ENCODE data around the gene TGFBR1. TPM values are rescaled to one million over a fixed set of nuclear protein-coding genes. Genes with fewer than 3 reads are reported as not detected.

Gene TGFBR1
- total and polyA plus RNA-seq, 2 experiments from 2014 or later: 41.7 to 79.4 TPM

GRCh38 chr9:99146574-99146973, 41.7 kb downstream of the TGFBR1 start:
- Histone ChIP-seq H2AFZ (no peak overlapping the region), H3K9me2 (replicated peaks; ENCODE audit: insufficient read depth) (no peaks in the 10 kb centered on the region), H3K4me3 (no peak overlapping the region), H3K27me3 (no peaks in the 10 kb centered on the region), H4K20me1 (ENCODE audit: insufficient read depth, poor library complexity, severe bottlenecking) (no peaks in the 10 kb centered on the region), H3K27ac (no peak overlapping the region), H3K79me2 (no peaks in the 10 kb centered on the region), H3K4me2 (no peak overlapping the region), H3K9me3 (ENCODE audit: low read depth) (no peaks in the 10 kb centered on the region), H3K36me3 (replicated peaks; ENCODE audit: insufficient read depth, low read depth) (no peaks in the 10 kb centered on the region), H3K4me1 (ENCODE audit: insufficient read depth) (no peaks in the 10 kb centered on the region)
- WGBS (ENCODE audit: low lambda C conversion rate, missing lambda C conversion rate): 100% methylated on average over 4 of the region's 4 CpGs
- no peak for DNase-seq (ENCODE audit: low spot score)
- TF ChIP-seq EZH2 (IDR thresholded peaks at IDR 0.05; ENCODE audit: borderline replicate concordance): no peak
- no peak for TF ChIP-seq EZH2phosphoT487 (IDR thresholded peaks at IDR 0.05; ENCODE audit: low read depth, severe bottlenecking, unreplicated experiment)
- no peak for TF ChIP-seq CTCF (IDR thresholded peaks at IDR 0.05; ENCODE audit: poor library complexity)

- TF ChIP-seq EZH2phosphoT487 (IDR thresholded peaks at IDR 0.05; ENCODE audit: low read depth, severe bottlenecking, unreplicated experiment) (no peak), EZH2 (IDR thresholded peaks at IDR 0.05; ENCODE audit: borderline replicate concordance) (no peak)
- Histone ChIP-seq H3K36me3 (replicated peaks; ENCODE audit: insufficient read depth, low read depth) (no peaks in the 10 kb centered on the region), H4K20me1 (ENCODE audit: insufficient read depth, poor library complexity, severe bottlenecking) (no peaks in the 10 kb centered on the region), H3K27me3 (no peaks in the 10 kb centered on the region), H2AFZ (no peak overlapping the region), H3K4me1 (ENCODE audit: insufficient read depth) (no peaks in the 10 kb centered on the region), H3K27ac (no peak overlapping the region), H3K9me3 (ENCODE audit: low read depth) (no peaks in the 10 kb centered on the region), H3K9me2 (replicated peaks; ENCODE audit: insufficient read depth) (no peaks in the 10 kb centered on the region), H3K79me2 (no peaks in the 10 kb centered on the region), H3K4me2 (no peak overlapping the region), H3K4me3 (no peak overlapping the region)
- DNase-seq (ENCODE audit: low spot score): no peak
Observed at GRCh38 chr9:99147177-99147576, 42.3 kb downstream of the TGFBR1 start.

GRCh38 chr9:99150451-99151171, 45.7 kb downstream of the TGFBR1 start:
- H3K36me3 ChIP-seq (replicated peaks; ENCODE audit: insufficient read depth, low read depth): no peaks in the 10 kb centered on the region
- no peaks in the 10 kb centered on the region for H4K20me1 ChIP-seq (ENCODE audit: insufficient read depth, poor library complexity, severe bottlenecking)
- no peaks in the 10 kb centered on the region for H3K27me3 ChIP-seq
- no peaks in the 10 kb centered on the region for H3K79me2 ChIP-seq
- H2AFZ ChIP-seq: no peak overlapping the region
- TF ChIP-seq EZH2 (IDR thresholded peaks at IDR 0.05; ENCODE audit: borderline replicate concordance) (no peak), CTCF (IDR thresholded peaks at IDR 0.05; ENCODE audit: poor library complexity) (no peak), EZH2phosphoT487 (IDR thresholded peaks at IDR 0.05; ENCODE audit: low read depth, severe bottlenecking, unreplicated experiment) (no peak)
- H3K4me1 ChIP-seq (ENCODE audit: insufficient read depth): peaks cover 5% of the 10 kb centered on the region
- H3K9me2 ChIP-seq (replicated peaks; ENCODE audit: insufficient read depth): no peaks in the 10 kb centered on the region
- H3K9me3 ChIP-seq (ENCODE audit: low read depth): no peaks in the 10 kb centered on the region
- DNase-seq (ENCODE audit: low spot score): no peak
- no peak overlapping the region for H3K4me3 ChIP-seq
- H3K4me2 ChIP-seq: no peak overlapping the region
- 93% methylated on average over 8 of the region's 8 CpGs for WGBS (ENCODE audit: low lambda C conversion rate, missing lambda C conversion rate)
- H3K27ac ChIP-seq: no peak overlapping the region

- Histone ChIP-seq H3K79me2 (no peaks in the 10 kb centered on the region), H3K36me3 (replicated peaks; ENCODE audit: insufficient read depth, low read depth) (no peaks in the 10 kb centered on the region), H3K4me2 (no peak overlapping the region), H3K9me2 (replicated peaks; ENCODE audit: insufficient read depth) (no peaks in the 10 kb centered on the region), H3K9me3 (ENCODE audit: low read depth) (no peaks in the 10 kb centered on the region), H4K20me1 (ENCODE audit: insufficient read depth, poor library complexity, severe bottlenecking) (no peaks in the 10 kb centered on the region), H3K27ac (no peak overlapping the region), H2AFZ (no peak overlapping the region), H3K4me1 (ENCODE audit: insufficient read depth) (peaks cover 5% of the 10 kb centered on the region), H3K4me3 (no peak overlapping the region), H3K27me3 (no peaks in the 10 kb centered on the region)
- TF ChIP-seq EZH2 (IDR thresholded peaks at IDR 0.05; ENCODE audit: borderline replicate concordance) (no peak), EZH2phosphoT487 (IDR thresholded peaks at IDR 0.05; ENCODE audit: low read depth, severe bottlenecking, unreplicated experiment) (no peak), CTCF (IDR thresholded peaks at IDR 0.05; ENCODE audit: poor library complexity) (no peak)
- DNase-seq (ENCODE audit: low spot score): no peak
- 92% methylated on average over 3 of the region's 3 CpGs for WGBS (ENCODE audit: low lambda C conversion rate, missing lambda C conversion rate)
Observed at GRCh38 chr9:99154356-99154755, 49.4 kb downstream of the TGFBR1 start.
